GM21515 (cell line): ENCODE measurements around the gene FLRT2.

Source experiments
- ATAC-seq: cut with Tn5 transposase; IDR thresholded peaks from one replicate; pipeline ENCODE4 v1.9.1; 2021; ENCODE audit not compliant: unreplicated experiment

The FLRT2 gene

GRCh38 chr14:85594217-85594616 lies 64.3 kb downstream of the FLRT2 start:
- ATAC-seq, result no peak

- no peak for ATAC-seq
These were observed 66.0 kb downstream of the FLRT2 start for GRCh38 chr14:85595981-85596380.

DNA sequence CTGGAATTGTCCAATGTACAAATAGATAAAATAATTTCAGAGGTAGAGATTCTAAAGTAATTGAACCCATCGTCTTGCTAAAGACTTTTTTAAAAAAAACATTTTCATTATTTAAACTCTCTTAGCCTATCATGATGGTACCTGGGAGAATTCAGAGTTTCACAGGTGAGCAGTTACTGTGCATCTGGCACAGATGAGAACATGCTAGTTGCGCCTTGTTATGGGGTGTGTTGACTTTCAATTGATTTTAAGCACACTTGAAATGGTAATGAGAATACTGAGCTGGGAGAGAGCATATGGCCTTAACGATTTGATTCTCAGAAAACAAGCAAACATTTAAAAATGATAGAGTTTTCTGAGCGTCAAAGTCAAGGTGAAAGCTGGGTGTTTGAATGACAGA lies 66.6 kb downstream of the FLRT2 start:
- ATAC-seq, result no peak

DNA sequence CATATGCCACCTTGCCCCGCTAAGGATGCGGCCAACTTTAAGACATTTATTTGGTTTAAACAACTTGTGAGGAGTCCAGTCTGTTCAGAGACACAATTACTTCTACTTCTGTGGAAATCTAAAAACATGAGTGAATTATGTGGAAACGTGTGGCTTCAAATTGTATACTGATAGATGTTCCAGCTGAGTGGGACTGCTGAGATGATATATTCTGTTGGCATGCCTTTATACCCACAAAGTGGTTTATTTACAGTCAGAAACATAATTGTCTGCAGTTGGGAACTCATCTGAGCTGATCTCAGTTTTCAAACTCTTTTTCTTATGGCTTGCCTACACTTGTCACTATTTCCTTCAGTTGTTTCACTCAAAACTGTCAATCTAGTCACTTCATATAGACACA lies 67.8 kb downstream of the FLRT2 start:
- no peak for ATAC-seq

GRCh38 chr14:85599939-85600338 lies 70.0 kb downstream of the FLRT2 start:
- no peak for ATAC-seq

DNA sequence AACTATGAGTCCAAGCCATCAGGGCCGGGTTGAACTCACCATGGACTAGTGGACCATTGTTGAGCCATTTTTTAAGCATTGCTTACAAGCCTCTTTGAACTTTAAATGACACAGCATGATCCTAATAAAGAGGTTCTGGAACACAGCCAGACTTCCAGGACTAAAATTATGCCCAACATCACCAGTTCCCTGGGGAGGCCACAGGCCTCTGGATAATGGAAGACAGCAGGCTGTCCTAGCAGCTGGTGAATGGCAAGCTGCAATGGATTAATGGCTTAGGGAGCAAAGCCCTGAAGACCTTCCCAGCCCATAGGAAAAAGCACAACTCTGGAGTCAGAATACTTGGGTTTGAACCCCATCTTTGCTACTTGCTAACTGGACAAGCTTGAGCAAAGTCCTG lies 71.3 kb downstream of the FLRT2 start:
- no peak for ATAC-seq

DNA sequence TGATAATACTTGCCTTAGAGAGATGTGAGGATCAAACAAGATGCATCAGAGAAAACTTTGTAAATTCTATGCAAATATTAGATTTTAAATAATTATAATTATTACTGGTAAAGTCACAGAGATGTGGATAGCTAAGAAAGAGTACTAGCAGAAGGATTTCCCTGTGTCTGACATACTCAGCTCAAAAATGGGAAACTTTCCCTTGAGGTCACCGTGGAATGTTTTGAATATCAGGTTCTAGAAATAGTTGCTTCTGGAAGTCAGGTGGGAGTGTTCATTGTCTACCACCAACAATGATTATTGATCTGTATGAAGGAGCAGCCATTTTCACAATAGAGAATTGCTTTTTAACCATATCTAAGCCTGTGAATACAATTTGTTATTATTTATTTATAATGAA lies 71.7 kb downstream of the FLRT2 start:
- no peak for ATAC-seq

- no peak for ATAC-seq
These were observed 72.4 kb downstream of the FLRT2 start for GRCh38 chr14:85602345-85602744.

- ATAC-seq, result no peak
These were observed 74.1 kb downstream of the FLRT2 start for GRCh38 chr14:85604021-85604420.

- ATAC-seq, result no peak
These were observed 74.8 kb downstream of the FLRT2 start for GRCh38 chr14:85604714-85605113.

DNA sequence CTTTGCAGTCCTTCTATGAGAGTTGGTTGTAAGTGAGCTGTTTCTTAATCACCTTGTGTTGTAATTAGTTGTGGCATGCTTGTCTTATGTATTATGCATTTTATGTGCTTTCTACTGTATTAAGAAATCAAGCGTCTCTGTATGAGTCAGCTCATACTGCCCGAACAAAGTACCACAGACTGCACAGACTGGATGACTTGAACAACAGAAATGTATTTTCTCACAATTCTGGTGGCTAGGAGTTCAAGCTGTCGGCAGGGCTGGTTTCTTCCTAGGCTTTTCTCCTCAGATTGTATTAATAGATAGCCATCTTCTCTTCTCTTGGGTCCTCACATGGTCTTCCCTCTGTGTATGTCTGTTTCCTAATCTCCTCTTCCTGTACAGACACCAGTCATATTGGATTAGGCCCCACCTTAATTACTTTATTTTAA lies 77.7 kb downstream of the FLRT2 start:
- no peak for ATAC-seq

DNA sequence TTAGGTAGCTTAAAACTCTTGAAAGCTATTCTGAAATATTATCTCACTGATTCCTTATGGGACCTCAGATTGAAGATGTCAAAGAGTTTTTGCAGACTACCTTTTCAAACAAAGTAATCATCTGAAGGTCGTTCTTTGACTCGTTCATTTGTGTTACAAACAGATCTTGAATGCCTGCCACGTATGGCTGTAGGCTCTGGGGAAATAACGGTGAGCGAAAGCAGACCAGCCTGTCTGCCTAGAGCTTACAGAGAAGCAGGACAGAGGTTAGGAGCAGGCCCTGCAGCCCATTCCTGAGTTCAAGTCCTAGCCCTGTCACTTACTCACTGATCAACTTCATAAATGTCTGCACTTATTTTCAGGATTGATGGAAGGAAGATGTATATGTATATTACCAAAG lies 83.6 kb downstream of the FLRT2 start:
- no peak for ATAC-seq

GRCh38 chr14:85616386-85616885 lies 86.5 kb downstream of the FLRT2 start:
- no peak for ATAC-seq

- ATAC-seq, result no peak
These were observed 86.9 kb downstream of the FLRT2 start for GRCh38 chr14:85616886-85617285.

DNA sequence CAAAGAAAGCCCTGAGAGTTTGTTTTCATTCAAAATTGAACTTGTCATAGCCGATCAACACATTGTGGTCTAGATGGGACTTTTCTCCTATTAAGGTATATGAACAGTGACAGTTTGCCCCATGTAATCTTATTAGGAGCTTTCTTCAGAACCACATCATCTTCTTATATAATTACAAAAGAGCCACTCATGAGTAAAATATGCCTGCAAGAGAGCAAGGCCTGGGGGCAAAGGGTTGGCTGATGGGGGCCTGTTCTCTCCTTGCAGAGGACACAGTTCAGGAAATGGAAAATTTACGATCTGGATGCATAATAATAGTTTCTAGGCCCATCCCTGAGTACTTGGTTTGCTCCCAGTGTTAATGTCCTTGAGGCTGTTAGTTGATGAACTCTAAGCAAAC lies 87.8 kb downstream of the FLRT2 start:
- no peak for ATAC-seq

DNA sequence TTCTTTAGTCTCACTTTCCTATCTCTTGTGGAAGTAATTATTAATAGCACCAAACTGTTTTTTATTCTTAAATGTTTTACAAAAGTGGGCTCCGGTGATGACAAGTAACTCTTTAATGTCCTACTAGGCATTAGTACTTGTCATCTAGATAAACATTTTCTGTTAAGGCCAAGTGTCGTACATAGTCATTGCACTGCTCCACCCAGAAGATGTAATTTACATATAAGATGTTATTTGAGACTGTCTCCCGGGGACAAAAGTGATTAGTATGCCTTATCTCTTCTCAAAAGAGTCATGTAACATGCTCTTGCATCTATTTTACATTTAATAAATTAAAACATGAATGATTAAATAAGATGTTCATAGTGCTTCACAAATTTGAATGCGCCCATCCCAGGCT lies 88.4 kb downstream of the FLRT2 start:
- no peak for ATAC-seq

DNA sequence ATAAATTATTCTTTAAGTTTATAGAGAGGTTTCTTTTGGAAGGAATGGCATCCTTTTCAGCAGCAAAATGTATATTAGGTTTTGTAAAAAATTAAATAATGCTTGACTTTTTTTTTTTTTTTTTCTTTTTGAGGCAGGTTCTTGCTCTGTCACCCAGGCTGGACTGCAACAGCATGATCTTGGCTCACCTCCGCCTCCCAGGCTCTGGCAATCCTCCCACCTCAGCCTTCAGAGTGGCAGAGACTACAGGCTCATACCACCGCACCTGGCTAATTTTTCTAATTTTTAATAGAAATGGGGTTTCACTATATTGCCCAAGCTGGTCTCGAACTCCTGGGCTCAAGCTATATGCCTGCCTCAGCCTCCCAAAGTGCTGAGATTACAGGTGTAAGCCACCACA lies 89.0 kb downstream of the FLRT2 start:
- no peak for ATAC-seq

DNA sequence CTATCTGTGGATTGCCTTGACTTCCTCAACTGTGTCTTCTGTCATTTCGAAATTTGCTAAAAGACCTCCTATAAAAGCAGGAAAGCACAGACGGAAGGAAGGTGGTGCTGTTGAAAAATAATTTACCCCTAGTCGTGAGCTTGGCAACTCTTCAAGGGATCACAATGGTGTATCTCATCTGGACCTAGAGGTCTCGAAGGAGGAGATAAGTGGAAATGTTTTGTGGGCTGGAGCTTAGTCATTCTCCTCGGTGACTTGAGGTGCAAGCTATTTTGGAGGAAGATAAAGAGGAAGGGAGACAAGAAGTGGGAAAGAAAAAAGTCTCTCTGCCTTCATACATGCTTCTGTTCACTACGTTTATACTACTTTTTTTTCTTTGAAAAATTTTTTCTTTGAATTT lies 89.9 kb downstream of the FLRT2 start:
- no peak for ATAC-seq

DNA sequence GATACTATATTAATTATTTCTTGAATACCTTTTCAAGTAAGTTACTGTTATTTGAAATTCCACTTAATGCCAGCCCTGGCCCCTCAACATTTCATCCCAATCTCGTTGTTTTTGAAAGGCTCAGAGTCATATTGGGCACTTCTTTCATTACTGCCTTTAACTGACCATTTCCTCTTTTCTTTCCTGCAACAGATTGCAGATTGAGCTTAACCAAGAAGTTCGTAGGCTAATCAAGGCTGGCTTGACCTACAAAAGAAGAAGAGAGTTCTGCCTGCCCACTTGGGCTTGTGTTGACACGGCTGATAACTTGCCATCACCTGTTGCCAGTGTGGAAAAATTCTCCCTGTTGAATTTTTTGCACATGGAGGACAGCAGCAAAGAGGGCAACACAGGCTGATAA lies 91.0 kb downstream of the FLRT2 start:
- ATAC-seq, result no peak

GRCh38 chr14:85622106-85622505 lies 92.2 kb downstream of the FLRT2 start:
- ATAC-seq, result no peak

DNA sequence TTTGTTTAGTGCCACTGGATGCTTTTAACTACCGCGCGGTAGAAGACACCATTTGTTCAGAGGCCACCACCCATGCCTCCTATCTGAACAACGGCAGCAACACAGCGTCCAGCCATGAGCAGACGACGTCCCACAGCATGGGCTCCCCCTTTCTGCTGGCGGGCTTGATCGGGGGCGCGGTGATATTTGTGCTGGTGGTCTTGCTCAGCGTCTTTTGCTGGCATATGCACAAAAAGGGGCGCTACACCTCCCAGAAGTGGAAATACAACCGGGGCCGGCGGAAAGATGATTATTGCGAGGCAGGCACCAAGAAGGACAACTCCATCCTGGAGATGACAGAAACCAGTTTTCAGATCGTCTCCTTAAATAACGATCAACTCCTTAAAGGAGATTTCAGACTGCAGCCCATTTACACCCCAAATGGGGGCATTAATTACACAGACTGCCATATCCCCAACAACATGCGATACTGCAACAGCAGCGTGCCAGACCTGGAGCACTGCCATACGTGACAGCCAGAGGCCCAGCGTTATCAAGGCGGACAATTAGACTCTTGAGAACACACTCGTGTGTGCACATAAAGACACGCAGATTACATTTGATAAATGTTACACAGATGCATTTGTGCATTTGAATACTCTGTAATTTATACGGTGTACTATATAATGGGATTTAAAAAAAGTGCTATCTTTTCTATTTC lies 93.2 kb downstream of the FLRT2 start:
- ATAC-seq, result no peak

DNA sequence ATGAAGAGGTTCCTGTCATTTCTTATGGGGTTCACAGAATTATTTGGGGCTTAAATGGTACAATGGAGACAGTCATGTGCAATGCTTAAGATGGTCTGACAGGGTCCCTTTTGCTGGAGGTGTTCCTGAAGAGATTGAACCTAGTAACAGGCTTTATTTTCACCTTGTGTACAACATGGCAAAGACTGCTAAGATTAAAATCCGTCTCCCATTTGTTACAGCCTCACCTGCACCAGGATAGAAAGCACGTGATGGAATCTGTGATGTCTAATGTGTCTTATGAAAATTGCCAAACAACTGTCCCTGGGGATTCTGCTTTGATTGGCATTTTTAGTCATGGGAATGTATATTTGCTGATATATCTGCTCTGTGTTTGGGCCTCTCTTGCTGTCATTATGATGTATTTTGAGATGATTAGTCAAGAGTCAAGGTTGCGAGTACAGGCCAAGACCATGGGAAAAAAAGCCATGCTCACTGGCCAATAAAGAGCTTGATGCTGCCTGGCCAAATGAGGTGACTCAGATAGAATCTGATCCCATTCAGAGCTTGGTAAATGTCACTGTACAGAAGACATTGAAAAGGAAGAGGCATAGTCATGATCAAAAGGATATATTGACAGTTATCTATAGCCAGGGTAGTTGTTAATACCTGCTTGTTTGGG lies 96.1 kb downstream of the FLRT2 start:
- no peak for ATAC-seq

DNA sequence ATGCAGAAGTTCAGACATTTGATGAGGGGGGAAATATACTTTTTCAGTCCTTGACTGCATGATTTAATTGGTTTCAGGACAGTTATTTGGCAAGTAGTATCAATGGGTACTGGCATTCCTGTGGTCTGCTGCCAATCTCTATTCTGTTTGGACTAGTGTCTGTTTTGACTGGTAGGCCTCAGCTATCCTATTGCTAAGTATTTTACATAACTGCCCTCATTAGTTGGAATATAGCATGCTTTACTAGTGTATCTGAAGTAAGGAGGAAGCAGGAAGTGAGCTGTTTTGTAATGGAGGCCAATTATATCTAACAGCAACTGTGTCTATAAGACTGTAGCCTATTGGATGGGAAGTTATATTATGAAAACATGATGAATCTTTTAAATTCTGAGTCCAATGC lies 104.3 kb downstream of the FLRT2 start:
- ATAC-seq, result no peak
